ENCODE results near the gene ADAM17.
"Not testable (repeated sequence)": the region's sequence is repeated elsewhere in the genome, so short reads cannot be mapped to it uniquely, and the experiment has no call there.

The ADAM17 gene

GRCh38 chr2:9555297-9556120, at the start of gene ADAM17:
Gene ADAM17, minus strand, starts transcription at chr2:9555830. Its CDS starts 225 bp downstream, at chr2:9555605.
- DNase-seq (peak; percentile 95), ATAC-seq (replicated peaks) (peak; percentile 89 to 92)
- no peaks in the 10 kb centered on the region for H3K27me3 Mint-ChIP-seq

GRCh38 chr2:9602412-9602811, 46.8 kb upstream of the ADAM17 start:
- no peak overlapping the region for H3K27ac Mint-ChIP-seq
- no peak for ATAC-seq (replicated peaks)
- no peak for DNase-seq
- peaks cover 8 to 14% of the 10 kb centered on the region in 2 donors for H3K9me3 Mint-ChIP-seq
- no peak overlapping the region for H3K4me3 Mint-ChIP-seq
- peaks cover 44 to 53% of the 10 kb centered on the region in 2 donors for H3K36me3 Mint-ChIP-seq
- H3K27me3 Mint-ChIP-seq = no peaks in the 10 kb centered on the region
- H3K4me1 Mint-ChIP-seq = peaks cover 16 to 50% of the 10 kb centered on the region in 2 donors

More at GRCh38 chr2:9555297-9556120, at the start of gene ADAM17:
- Mint-ChIP-seq H3K27ac (peak within 1 kb of the TSS; percentile 99), H3K9me3 (no peaks in the 10 kb centered on the region), H3K4me1 (peaks cover 27 to 54% of the 10 kb centered on the region in 2 donors), H3K36me3 (peaks cover 7 to 10% of the 10 kb centered on the region in 2 donors), H3K4me3 (peak within 1 kb of the TSS; percentile 96 to 98)

GRCh38 chr2:9601397-9601796, 45.8 kb upstream of the ADAM17 start:
- H3K4me1 Mint-ChIP-seq = peaks cover 20 to 54% of the 10 kb centered on the region in 2 donors
- H3K27me3 Mint-ChIP-seq = no peaks in the 10 kb centered on the region
- H3K36me3 Mint-ChIP-seq = peaks cover 42 to 51% of the 10 kb centered on the region in 2 donors
- ATAC-seq (replicated peaks) (no peak), DNase-seq (no peak)
- no peak overlapping the region for H3K27ac Mint-ChIP-seq
- peaks cover 8 to 14% of the 10 kb centered on the region in 2 donors for H3K9me3 Mint-ChIP-seq
- H3K4me3 Mint-ChIP-seq = no peak overlapping the region

GRCh38 chr2:9599430-9599829, 43.8 kb upstream of the ADAM17 start:
- peaks cover 25 to 52% of the 10 kb centered on the region in 2 donors for H3K4me1 Mint-ChIP-seq
- peaks cover 36 to 39% of the 10 kb centered on the region in 2 donors for H3K36me3 Mint-ChIP-seq

GRCh38 chr2:9596621-9597311, 41.1 kb upstream of the ADAM17 start:
- peak overlapping the region in 1 of 2 donors; percentile 3 for H3K4me3 Mint-ChIP-seq
- H3K36me3 Mint-ChIP-seq = peaks cover 36 to 39% of the 10 kb centered on the region in 2 donors
- DNase-seq (no peak), ATAC-seq (replicated peaks) (peak in 1 of 2 donors; percentile 10)
- H3K4me1 Mint-ChIP-seq = peaks cover 24 to 44% of the 10 kb centered on the region in 2 donors
- H3K27me3 Mint-ChIP-seq = no peaks in the 10 kb centered on the region
- H3K9me3 Mint-ChIP-seq = peaks cover 8 to 14% of the 10 kb centered on the region in 2 donors
- peak overlapping the region; percentile 91 for H3K27ac Mint-ChIP-seq

More at GRCh38 chr2:9599430-9599829, 43.8 kb upstream of the ADAM17 start:
- peak overlapping the region; percentile 52 for H3K27ac Mint-ChIP-seq
- no peaks in the 10 kb centered on the region for H3K27me3 Mint-ChIP-seq
- no peak overlapping the region for H3K4me3 Mint-ChIP-seq
- DNase-seq (no peak), ATAC-seq (replicated peaks) (no peak)
- peaks cover 8 to 14% of the 10 kb centered on the region in 2 donors for H3K9me3 Mint-ChIP-seq

- DNase-seq (no peak), ATAC-seq (replicated peaks) (no peak)
- H3K27ac Mint-ChIP-seq = no peak overlapping the region
- H3K36me3 Mint-ChIP-seq = peaks cover 43% of the 10 kb centered on the region in 2 donors
- H3K4me1 Mint-ChIP-seq = peaks cover 25 to 54% of the 10 kb centered on the region in 2 donors
- no peaks in the 10 kb centered on the region for H3K27me3 Mint-ChIP-seq
- no peak overlapping the region for H3K4me3 Mint-ChIP-seq
- H3K9me3 Mint-ChIP-seq = peaks cover 8 to 14% of the 10 kb centered on the region in 2 donors
These were observed 40.1 kb upstream of the ADAM17 start for GRCh38 chr2:9595746-9596145.

GRCh38 chr2:9595256-9595655, 39.6 kb upstream of the ADAM17 start:
- H3K27me3 Mint-ChIP-seq; DNase-seq; H3K27ac Mint-ChIP-seq; H3K4me3 Mint-ChIP-seq; ATAC-seq (replicated peaks): not testable (repeated sequence)
- Mint-ChIP-seq H3K4me1 (peaks cover 25 to 55% of the 10 kb centered on the region in 2 donors), H3K36me3 (peaks cover 38% of the 10 kb centered on the region in 2 donors), H3K9me3 (peaks cover 8 to 14% of the 10 kb centered on the region in 2 donors)

GRCh38 chr2:9594366-9595054, 38.9 kb upstream of the ADAM17 start:
- Mint-ChIP-seq H3K27ac (no peak overlapping the region), H3K36me3 (peaks cover 31 to 32% of the 10 kb centered on the region in 2 donors), H3K4me3 (no peak overlapping the region), H3K4me1 (peaks cover 21 to 48% of the 10 kb centered on the region in 2 donors), H3K27me3 (no peaks in the 10 kb centered on the region), H3K9me3 (peaks cover 2 to 8% of the 10 kb centered on the region in 2 donors)
- DNase-seq (no peak), ATAC-seq (replicated peaks) (peak in 1 of 2 donors; percentile 50)

GRCh38 chr2:9593925-9594324, 38.3 kb upstream of the ADAM17 start:
- H3K9me3 Mint-ChIP-seq = peaks cover 0 to 5% of the 10 kb centered on the region in 2 donors
- H3K27ac Mint-ChIP-seq = no peak overlapping the region
- H3K36me3 Mint-ChIP-seq = peaks cover 25 to 26% of the 10 kb centered on the region in 2 donors
- no peak overlapping the region for H3K4me3 Mint-ChIP-seq
- DNase-seq (no peak), ATAC-seq (replicated peaks) (no peak)
- no peaks in the 10 kb centered on the region for H3K27me3 Mint-ChIP-seq
- peaks cover 21 to 48% of the 10 kb centered on the region in 2 donors for H3K4me1 Mint-ChIP-seq

- H3K27me3 Mint-ChIP-seq = no peaks in the 10 kb centered on the region
- H3K36me3 Mint-ChIP-seq = peaks cover 14 to 16% of the 10 kb centered on the region in 2 donors
- H3K4me1 Mint-ChIP-seq = peaks cover 20 to 42% of the 10 kb centered on the region in 2 donors
These were observed 37.1 kb upstream of the ADAM17 start for GRCh38 chr2:9592699-9593098.

GRCh38 chr2:9590641-9591040, 35.0 kb upstream of the ADAM17 start:
- no peak overlapping the region for H3K4me3 Mint-ChIP-seq
- no peak for ATAC-seq (replicated peaks)
- DNase-seq = no peak
- no peaks in the 10 kb centered on the region for H3K27me3 Mint-ChIP-seq
- H3K36me3 Mint-ChIP-seq = peaks cover 25 to 26% of the 10 kb centered on the region in 2 donors
- H3K27ac Mint-ChIP-seq = no peak overlapping the region
- H3K4me1 Mint-ChIP-seq = peaks cover 13 to 24% of the 10 kb centered on the region in 2 donors
- no peaks in the 10 kb centered on the region for H3K9me3 Mint-ChIP-seq

More at GRCh38 chr2:9592699-9593098, 37.1 kb upstream of the ADAM17 start:
- Mint-ChIP-seq H3K9me3 (no peaks in the 10 kb centered on the region), H3K4me3 (no peak overlapping the region), H3K27ac (no peak overlapping the region)
- ATAC-seq (replicated peaks) (no peak), DNase-seq (no peak)

- no peak overlapping the region for H3K4me3 Mint-ChIP-seq
- peaks cover 19 to 32% of the 10 kb centered on the region in 2 donors for H3K36me3 Mint-ChIP-seq
- DNase-seq (no peak), ATAC-seq (replicated peaks) (no peak)
- H3K27ac Mint-ChIP-seq = peak overlapping the region; percentile 57
- H3K4me1 Mint-ChIP-seq = peaks cover 0 to 9% of the 10 kb centered on the region in 2 donors
- H3K9me3 Mint-ChIP-seq = no peaks in the 10 kb centered on the region
- no peaks in the 10 kb centered on the region for H3K27me3 Mint-ChIP-seq
These were observed 30.8 kb upstream of the ADAM17 start for GRCh38 chr2:9586465-9586864.

GRCh38 chr2:9585486-9585885, 29.9 kb upstream of the ADAM17 start:
- ATAC-seq (replicated peaks) (no peak), DNase-seq (no peak)
- no peaks in the 10 kb centered on the region for H3K9me3 Mint-ChIP-seq
- H3K27me3 Mint-ChIP-seq = no peaks in the 10 kb centered on the region
- no peak overlapping the region for H3K4me3 Mint-ChIP-seq
- H3K36me3 Mint-ChIP-seq = peaks cover 16 to 33% of the 10 kb centered on the region in 2 donors
- no peak overlapping the region for H3K27ac Mint-ChIP-seq
- no peaks in the 10 kb centered on the region for H3K4me1 Mint-ChIP-seq

GRCh38 chr2:9584902-9585301, 29.3 kb upstream of the ADAM17 start:
- not testable (repeated sequence) for H3K4me3 Mint-ChIP-seq; H3K27me3 Mint-ChIP-seq; H3K4me1 Mint-ChIP-seq; H3K27ac Mint-ChIP-seq; DNase-seq; H3K9me3 Mint-ChIP-seq; ATAC-seq (replicated peaks)
- H3K36me3 Mint-ChIP-seq = peaks cover 19 to 36% of the 10 kb centered on the region in 2 donors
